HepG2 (cell line): ENCODE measurements around the gene FNIP2. TPM values are rescaled to one million over a fixed set of nuclear protein-coding genes. Genes with fewer than 3 reads are reported as not detected.

Experiments used
- ATAC-seq: fragments of 200-7000 bp; cut with Tn5 transposase; 3 replicates; pipeline ENCODE4 v1.9.1; 2020; ENCODE audit warnings: mild to moderate bottlenecking, moderate library complexity
- BruUV-seq: library from RNA; stranded (reverse); fragments of 400-500 nt; replicated peaks from 2 replicates; lab custom pipeline; 2021; lab: Mats Ljungman, UMichigan
- CTCF ChIA-PET: fragments of 300-600 bp; formaldehyde crosslinking; extraction: SDS; loops from one replicate; lab custom pipeline; 2021; ENCODE audit warnings: low total read pairs, inconsistent platforms, low intra/inter-chr PET ratio; lab: Yijun Ruan, JAX
- POLR2A ChIA-PET: fragments of 350-600 bp; sonication (Branson Sonifier 250); formaldehyde crosslinking; loops from one replicate; lab custom pipeline; 2020; ENCODE audit warnings: antibody characterized with exemption, inconsistent platforms; lab: Yijun Ruan, JAX
- DNase-seq: peaks from one replicate; pipeline ENCODE4 v3.0.0-alpha.2; 2015; ENCODE audit warnings: low spot score
- FAIRE-seq: peaks from 3 replicates; lab custom pipeline; 2011; peaks lifted over from hg19 to GRCh38; lab: Jason Lieb, UNC
- H2AFZ ChIP-seq: one replicate; pipeline ENCODE4 v1.6.1; 2011; ENCODE audit warnings: low read length, inconsistent platforms
- H3K27ac ChIP-seq: fragments of 300-600 bp; 3 replicates; pipeline ENCODE4 v1.8.0; 2011; ENCODE audit warnings: mixed run types, mild to moderate bottlenecking, mixed read lengths, low read length, inconsistent platforms; ENCODE audit not compliant: insufficient read depth; ENCODE audit errors: extremely low read length
- H3K27me3 ChIP-seq, 2 experiments: fragments of 200-600 bp in 1 of 2; 2 replicates in 1 of 2; 3 replicates in 1 of 2; pipeline versions ENCODE4 v1.6.0 to v1.8.0; 2011; ENCODE audit warnings: low read length in 2 of 2, mild to moderate bottlenecking in 2 of 2, moderate library complexity in 2 of 2, inconsistent platforms in 1 of 2; ENCODE audit not compliant: insufficient read depth in 2 of 2, control insufficient read depth in 1 of 2
- H3K36me3 ChIP-seq, 2 experiments: fragments of 200-600 bp in 1 of 2; replicated peaks in 1 of 2; 2 replicates in 1 of 2; 3 replicates in 1 of 2; pipeline versions ENCODE4 v1.5.1 to v1.8.0; 2011; ENCODE audit warnings: low read length in 2 of 2, inconsistent platforms in 1 of 2; ENCODE audit not compliant: insufficient read depth in 2 of 2, control insufficient read depth in 1 of 2
- H3K4me1 ChIP-seq: 2 replicates; pipeline ENCODE4 v1.5.1; 2012; ENCODE audit warnings: low read length, inconsistent platforms; ENCODE audit not compliant: insufficient read depth
- H3K4me2 ChIP-seq: 2 replicates; pipeline ENCODE4 v1.6.0; 2011; ENCODE audit warnings: low read depth, low read length, inconsistent platforms
- H3K4me3 ChIP-seq, 3 experiments: fragments of 200-600 bp in 1 of 3; sonication (generic), shearing (Covaris generic) in 1 of 3; replicated peaks in 1 of 3; 2 replicates each; pipeline ENCODE4 v1.5.1; 2011 to 2016; ENCODE audit warnings: low read length in 3 of 3, inconsistent platforms in 2 of 3, low read depth in 2 of 3, mild to moderate bottlenecking in 2 of 3, control low read depth in 1 of 3, mixed read lengths in 1 of 3; ENCODE audit not compliant: insufficient read depth in 1 of 3
- H3K79me2 ChIP-seq: one replicate; pipeline ENCODE4 v1.6.1; 2011; ENCODE audit warnings: low read length, inconsistent platforms; ENCODE audit not compliant: insufficient read depth
- H3K9ac ChIP-seq: 2 replicates; pipeline ENCODE4 v1.6.0; 2011; ENCODE audit warnings: mild to moderate bottlenecking, low read depth, low read length, inconsistent platforms; ENCODE audit not compliant: insufficient read depth
- H3K9me3 ChIP-seq: 2 replicates; pipeline ENCODE4 v1.5.1; 2012; ENCODE audit warnings: mild to moderate bottlenecking, low read length
- H4K20me1 ChIP-seq: 2 replicates; pipeline ENCODE4 v1.6.0; 2011; ENCODE audit warnings: inconsistent platforms, mild to moderate bottlenecking, low read length, moderate library complexity; ENCODE audit not compliant: insufficient read depth
- HNRNPL ChIP-seq: fragments of 200-400 bp; formaldehyde crosslinking; IDR thresholded peaks from 2 replicates; pipeline ENCODE4 v1.6.1; 2017; ENCODE audit warnings: mild to moderate bottlenecking, low read depth, low read length
- IRF1 ChIP-seq: sonication (generic); formaldehyde crosslinking; IDR thresholded peaks from 2 replicates; pipeline ENCODE4 v1.4.0; 2020; ENCODE audit warnings: low read depth, mild to moderate bottlenecking, missing genetic modification reagents
- PATZ1 ChIP-seq: sonication (generic); formaldehyde crosslinking; IDR thresholded peaks from 2 replicates; pipeline ENCODE4 v1.4.0; 2020; ENCODE audit warnings: missing genetic modification reagents
- ZNF180 ChIP-seq: sonication (generic); formaldehyde crosslinking; IDR thresholded peaks from 2 replicates; pipeline ENCODE4 v1.4.0; 2020; ENCODE audit warnings: low read depth, missing genetic modification reagents, borderline replicate concordance
- ZNF446 ChIP-seq: sonication (generic); formaldehyde crosslinking; IDR thresholded peaks from 2 replicates; pipeline ENCODE4 v1.5.0; 2020; ENCODE audit warnings: mild to moderate bottlenecking, missing genetic modification reagents
- WGBS: methylation state at CpG from one replicate; pipeline ENCODE4 v1.1.6; 2017; ENCODE audit warnings: low lambda C conversion rate; 5-methylcytosine and 5-hydroxymethylcytosine counted together
- in situ Hi-C: cut with HindIII; loops from 2 replicates; pipeline ENCODE4 v1.10.0; 2017; ENCODE audit warnings: low pct_unique_long_range_greater_than_20kb; ENCODE audit not compliant: extremely low pct_ligation_motif_present
- intact Hi-C: fragments of 100-400 bp; cut with micrococcal nuclease; formaldehyde crosslinking; loops from one replicate; pipeline ENCODE4 v1.10.0; 2022; ENCODE audit not compliant: unreplicated experiment
- polyA plus RNA-seq, 8 experiments: library from polyadenylated mRNA; depleted of rRNA in 3 of 8; stranded (reverse) in 7 of 8; unstranded in 1 of 8; fragments of >200 nt; fragmentation: Illumina TruSeq in 4 of 8; extraction: Trizol in 4 of 8; gene quantifications; 2 replicates each; pipeline versions ENCODE4 v1.2.1 to v1.2.3, GENCODE V29; 2011 to 2016; ENCODE audit warnings: low read depth in 4 of 8, missing spikeins in 1 of 8, mixed read lengths in 1 of 8; ENCODE audit not compliant: insufficient read depth in 1 of 8
- total RNA-seq, 5 experiments: library from RNA; depleted of rRNA; stranded (reverse); fragments of >200 nt; fragmentation: Illumina TruSeq; extraction: Trizol; gene quantifications; 2 replicates each; pipeline ENCODE4 v1.2.3, GENCODE V29; 2016; ENCODE audit warnings: low read depth in 1 of 5

Gene FNIP2
- total and polyA plus RNA-seq, 2 of the 13 experiments (the other 11 are each of a cell fraction or from before 2014, with no cell fraction given) = 15.5 to 21.0 TPM

DNA sequence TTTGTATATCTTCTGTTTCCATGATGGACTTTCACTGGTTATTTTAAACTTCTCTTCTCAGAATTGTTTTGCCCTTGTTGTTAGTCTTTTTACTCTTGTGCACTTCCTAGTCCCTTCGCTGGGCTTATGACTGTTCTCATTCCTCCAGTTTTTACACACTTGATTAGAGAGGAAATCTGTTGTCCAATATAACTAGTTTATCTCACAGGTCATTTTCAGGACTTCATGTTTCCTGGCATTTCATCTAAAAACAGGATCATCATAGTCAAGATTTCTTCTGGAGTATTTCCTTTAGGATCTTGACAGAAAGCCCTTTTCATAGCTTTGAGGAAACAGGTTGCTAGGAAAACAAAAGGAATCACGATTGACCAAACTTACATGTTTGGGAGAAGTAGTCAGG, 3.0 kb downstream of the FNIP2 start:
- no peak overlapping the region for H3K27ac ChIP-seq
- CTCF ChIA-PET = no interaction called here
- H3K79me2 ChIP-seq = peaks cover 75% of the 10 kb centered on the region

More for the DNA sequence above, 3.0 kb downstream of the FNIP2 start:
- FAIRE-seq (no peak), DNase-seq (no peak), ATAC-seq (no peak)
- Histone ChIP-seq H3K4me3 (peak overlapping the region in 1 of 3 experiments; percentile 99; a peak in 3 of 6 replicates), H4K20me1 (peaks cover 4% of the 10 kb centered on the region), H3K4me2 (peak overlapping the region; percentile 85), H3K27me3 (no peaks in the 10 kb centered on the region; a peak in 1 of 5 replicates), H3K9me3 (no peaks in the 10 kb centered on the region), H3K9ac (no peak overlapping the region), H2AFZ (no peak overlapping the region), H3K36me3 (no peaks in the 10 kb centered on the region), H3K4me1 (peaks cover 78% of the 10 kb centered on the region)
- intact Hi-C loops = no loop called here
- no TSS peak for BruUV-seq
- TF ChIP-seq PATZ1 (CRISPR knock-in tag) (no peak), IRF1 (no peak), ZNF446 (CRISPR knock-in tag) (no peak), HNRNPL (no peak), ZNF180 (no peak)
- 82% methylated on average over 2 of the region's 2 CpGs for WGBS
- POLR2A ChIA-PET = interaction anchor here (0.8 kb wide), 1 partner anchor 11 kb away, joined by 3 read pairs; no protein-coding TSS in a partner anchor
- in situ Hi-C loops = no loop called here
